AG09319 (cell line): ENCODE measurements around the gene SRRD.

Experiments used
- DNase-seq: peaks from one replicate; pipeline ENCODE4 v3.0.0-alpha.2; 2010; ENCODE audit warnings: low read depth; ENCODE audit errors: extremely low read depth
- TF ChIP-seq, protein P1 (sequence below): IDR thresholded peaks from 2 replicates; pipeline ENCODE4 v1.5.1; 2011; ENCODE audit warnings: low read depth, mild to moderate bottlenecking, inconsistent platforms, low read length, moderate library complexity

The SRRD gene

GRCh38 chr22:26464312-26464711, 19.4 kb upstream of the SRRD start:
- peak; percentile 47 for DNase-seq
- TF ChIP-seq, protein P1, sequence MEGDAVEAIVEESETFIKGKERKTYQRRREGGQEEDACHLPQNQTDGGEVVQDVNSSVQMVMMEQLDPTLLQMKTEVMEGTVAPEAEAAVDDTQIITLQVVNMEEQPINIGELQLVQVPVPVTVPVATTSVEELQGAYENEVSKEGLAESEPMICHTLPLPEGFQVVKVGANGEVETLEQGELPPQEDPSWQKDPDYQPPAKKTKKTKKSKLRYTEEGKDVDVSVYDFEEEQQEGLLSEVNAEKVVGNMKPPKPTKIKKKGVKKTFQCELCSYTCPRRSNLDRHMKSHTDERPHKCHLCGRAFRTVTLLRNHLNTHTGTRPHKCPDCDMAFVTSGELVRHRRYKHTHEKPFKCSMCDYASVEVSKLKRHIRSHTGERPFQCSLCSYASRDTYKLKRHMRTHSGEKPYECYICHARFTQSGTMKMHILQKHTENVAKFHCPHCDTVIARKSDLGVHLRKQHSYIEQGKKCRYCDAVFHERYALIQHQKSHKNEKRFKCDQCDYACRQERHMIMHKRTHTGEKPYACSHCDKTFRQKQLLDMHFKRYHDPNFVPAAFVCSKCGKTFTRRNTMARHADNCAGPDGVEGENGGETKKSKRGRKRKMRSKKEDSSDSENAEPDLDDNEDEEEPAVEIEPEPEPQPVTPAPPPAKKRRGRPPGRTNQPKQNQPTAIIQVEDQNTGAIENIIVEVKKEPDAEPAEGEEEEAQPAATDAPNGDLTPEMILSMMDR: no peak

DNA sequence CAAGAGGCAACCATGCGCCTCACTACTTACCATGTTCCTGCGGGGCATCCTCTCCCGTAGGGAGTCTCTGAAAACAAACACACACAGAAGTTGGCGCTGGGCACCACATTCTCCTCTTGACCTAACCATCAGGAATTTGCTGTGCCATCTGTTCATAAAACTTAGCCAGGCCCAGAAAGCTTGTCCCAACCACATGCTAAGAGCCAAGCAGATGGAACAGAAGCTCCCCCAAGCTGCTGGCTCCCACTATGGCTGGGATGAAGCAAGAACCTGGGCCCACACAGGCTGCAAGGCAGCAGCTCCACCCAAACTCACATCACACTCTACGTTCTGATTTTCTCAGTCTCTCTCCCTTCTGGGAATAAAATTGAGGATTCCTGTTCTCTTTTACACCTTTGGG, 17.5 kb upstream of the SRRD start:
- TF ChIP-seq, protein P1: no peak
- DNase-seq: no peak

DNA sequence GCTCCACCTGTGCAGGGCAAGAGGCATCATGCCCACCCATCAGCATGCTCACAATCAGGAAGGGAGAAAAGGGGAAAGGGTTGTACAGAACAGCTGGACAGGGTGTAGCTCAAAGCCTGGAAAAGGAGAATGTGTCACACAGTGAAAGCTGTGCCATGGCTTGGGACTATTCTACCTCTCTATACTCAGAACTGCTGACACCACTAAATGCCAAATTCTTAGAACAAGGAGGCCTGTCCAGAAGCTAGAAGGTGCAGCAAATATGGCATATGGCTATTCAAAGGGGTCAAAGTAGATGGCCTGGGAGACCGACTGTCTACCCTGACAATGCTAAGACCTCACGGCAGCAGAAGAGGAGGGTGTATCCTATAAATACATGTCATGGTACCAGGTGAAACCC, 12.9 kb upstream of the SRRD start:
- no peak for DNase-seq
- TF ChIP-seq, protein P1: no peak

- TF ChIP-seq, protein P1: no peak
- DNase-seq: no peak
Measured at GRCh38 chr22:26471522-26471921, 12.2 kb upstream of the SRRD start.

DNA sequence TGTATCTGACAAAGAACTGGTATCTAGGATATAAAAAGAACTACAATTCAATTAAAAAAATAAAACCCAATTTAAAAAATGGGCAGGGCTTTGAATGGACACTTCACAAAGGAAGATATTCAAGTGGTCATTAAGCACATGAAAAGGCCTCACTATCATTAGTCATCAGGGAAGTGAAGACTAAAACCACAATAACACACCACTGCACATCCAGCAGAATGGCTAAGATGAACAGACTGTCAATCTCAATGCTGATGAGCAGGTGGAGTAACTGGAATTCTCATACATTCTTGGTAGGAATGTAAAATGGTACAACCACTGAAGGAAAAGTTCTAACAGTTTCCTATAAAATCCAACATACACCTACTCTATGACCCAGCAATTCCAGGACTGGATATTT, 9.0 kb upstream of the SRRD start:
- TF ChIP-seq, protein P1: no peak
- no peak for DNase-seq

- no peak for DNase-seq
- TF ChIP-seq, protein P1: no peak
Measured at GRCh38 chr22:26476705-26477340, 6.9 kb upstream of the SRRD start.

GRCh38 chr22:26477341-26477731, 6.3 kb upstream of the SRRD start:
- DNase-seq: no peak
- TF ChIP-seq, protein P1: no peak
